K562 (cell line): Measurements from ENCODE around the gene AFG1L. TPM values are rescaled to one million over a fixed set of nuclear protein-coding genes. Genes with fewer than 3 reads are reported as not detected.
A peak's percentile ranks its signal among the peaks of the same experiment; 100 is the strongest.

Experiments used
- ARID2 ChIP-seq: fragments of 450-650 bp; IDR thresholded peaks from 2 replicates; pipeline ENCODE4 v1.6.1; 2017; ENCODE audit warnings: antibody characterized with exemption, mild to moderate bottlenecking
- BCOR ChIP-seq: fragments of 450-650 bp; IDR thresholded peaks from 2 replicates; pipeline ENCODE4 v1.6.1; 2016
- COPS2 ChIP-seq: fragments of 450-650 bp; conservative IDR thresholded peaks from 2 replicates; pipeline ENCODE4 v1.6.1; 2016; ENCODE audit warnings: mild to moderate bottlenecking, moderate library complexity
- CREB3L1 ChIP-seq: fragments of 450-650 bp; IDR thresholded peaks from 2 replicates; pipeline ENCODE4 v1.6.1; 2014; ENCODE audit warnings: low read depth, mild to moderate bottlenecking, moderate library complexity, borderline replicate concordance
- CSDE1 ChIP-seq, 2 experiments: fragments of 450-650 bp; IDR thresholded peaks; 2 replicates each; pipeline ENCODE4 v1.6.1; 2016; ENCODE audit warnings: mild to moderate bottlenecking in 1 of 2
- ETS2 ChIP-seq: IDR thresholded peaks from 2 replicates; pipeline ENCODE4 v1.6.1; 2016; ENCODE audit warnings: borderline replicate concordance, missing genetic modification characterization, mild to moderate bottlenecking, moderate library complexity, missing compliant biosample characterization; ENCODE audit not compliant: poor library complexity, severe bottlenecking
- ETV1 ChIP-seq: fragments of 450-650 bp; conservative IDR thresholded peaks from 2 replicates; pipeline ENCODE4 v1.6.1; 2016; ENCODE audit warnings: missing genetic modification characterization, control low read depth, low read depth, missing compliant biosample characterization
- FOXK2 ChIP-seq, 2 experiments: fragments of 450-650 bp; IDR thresholded peaks in 1 of 2; conservative IDR thresholded peaks in 1 of 2; 2 replicates each; pipeline ENCODE4 v1.6.1; 2016; ENCODE audit warnings: low read depth in 2 of 2, mild to moderate bottlenecking in 1 of 2
- GTF2B ChIP-seq: IDR thresholded peaks from 2 replicates; pipeline ENCODE4 v1.6.1; 2011; ENCODE audit not compliant: insufficient read length; ENCODE audit errors: extremely low read depth
- HBP1 ChIP-seq: fragments of 450-650 bp; formaldehyde crosslinking; IDR thresholded peaks from 2 replicates; pipeline ENCODE4 v1.4.0; 2022; ENCODE audit warnings: missing genetic modification characterization
- HEY1 ChIP-seq: fragments of 250-450 bp; sonication (Bioruptor Pico); IDR thresholded peaks from 2 replicates; pipeline ENCODE4 v1.5.0; 2020; ENCODE audit warnings: mild to moderate bottlenecking, moderate library complexity, borderline replicate concordance
- HNRNPUL1 ChIP-seq: fragments of 200-400 bp; formaldehyde crosslinking; IDR thresholded peaks from 2 replicates; pipeline ENCODE4 v1.6.1; 2017; ENCODE audit warnings: low read length
- KLF10 ChIP-seq: fragments of 250-450 bp; sonication (Bioruptor Pico); IDR thresholded peaks from 2 replicates; pipeline ENCODE4 v1.6.1; 2021; ENCODE audit warnings: matching md5 sums
- MCM5 ChIP-seq: fragments of 450-650 bp; IDR thresholded peaks from 2 replicates; pipeline ENCODE4 v1.6.1; 2016; ENCODE audit warnings: low read depth
- NCOA4 ChIP-seq: fragments of 450-650 bp; IDR thresholded peaks from 2 replicates; pipeline ENCODE4 v1.6.1; 2018; ENCODE audit warnings: mild to moderate bottlenecking; ENCODE audit not compliant: partially characterized antibody
- RNF2 ChIP-seq: sonication (generic); IDR thresholded peaks from 2 replicates; pipeline ENCODE4 v1.6.1; 2016
- ZBED1 ChIP-seq: IDR thresholded peaks from 2 replicates; pipeline ENCODE4 v1.6.1; 2014
- ZBTB34 ChIP-seq: fragments of 250-450 bp; sonication (Bioruptor Pico); IDR thresholded peaks from 2 replicates; pipeline ENCODE4 v1.8.0; 2021; ENCODE audit warnings: mild to moderate bottlenecking, moderate library complexity
- ZNF133 ChIP-seq: fragments of 250-450 bp; sonication (Bioruptor Pico); IDR thresholded peaks from 2 replicates; pipeline ENCODE4 v1.4.0; 2020; ENCODE audit warnings: mild to moderate bottlenecking
- ZNF143 ChIP-seq: sonication (generic); formaldehyde crosslinking; IDR thresholded peaks from 2 replicates; pipeline ENCODE4 v1.9.0; 2022; ENCODE audit warnings: mild to moderate bottlenecking, missing genetic modification reagents
- ZNF431 ChIP-seq: sonication (generic); formaldehyde crosslinking; IDR thresholded peaks from 2 replicates; pipeline ENCODE4 v1.8.0; 2022; ENCODE audit warnings: mild to moderate bottlenecking, missing genetic modification reagents
- ZNF766 ChIP-seq: fragments of 200-800 bp; sonication (Bioruptor generic); conservative IDR thresholded peaks from 2 replicates; pipeline ENCODE4 v1.6.1; 2016; ENCODE audit warnings: missing genetic modification characterization, missing compliant biosample characterization
- polyA plus RNA-seq, 8 experiments: library from polyadenylated mRNA; depleted of rRNA in 4 of 8; stranded (reverse) in 5 of 8; unstranded in 3 of 8; fragments of >200 nt; fragmentation: Nextera tagmentation in 2 of 8; fragmentation: Illumina TruSeq in 1 of 8; extraction: Ambion mirVana in 2 of 8; extraction: Trizol in 1 of 8; gene quantifications; 2 replicates each; pipeline versions ENCODE4 v1.2.1 to v1.2.3, GENCODE V29; 2011 to 2014; ENCODE audit warnings: inconsistent platforms in 1 of 8, missing spikeins in 1 of 8
- total RNA-seq, 7 experiments: library from RNA; depleted of rRNA in 6 of 7; stranded (reverse); fragments of >200 nt in 6 of 7; fragmentation: Illumina TruSeq in 2 of 7; extraction: Trizol in 2 of 7; gene quantifications; 2 replicates each; pipeline versions ENCODE4 v1.2.1 to v1.2.3, GENCODE V29; 2011 to 2021; ENCODE audit warnings: low replicate concordance in 1 of 7

AFG1L gene
- total and polyA plus RNA-seq, 9 of the 15 experiments (the other 6 are each of a cell fraction or from before 2014, with no cell fraction given), result 2.2 to 15.5 (median 5.8) TPM

- TF ChIP-seq ARID2 (no peak), RNF2 (peak; percentile 81), ETS2 (tag) (no peak), BCOR (no peak), FOXK2 (conservative IDR thresholded peaks at IDR 0.05 in 1 of 2, IDR thresholded peaks at IDR 0.05 in 1 of 2; ENCODE audit: low read depth in 2 of 2) (peak in 1 of 2 experiments; percentile 23; a peak in 1 of 4 replicates), MCM5 (no peak), ZNF133 (CRISPR knock-in tag) (no peak), ZBED1 (no peak), CSDE1 (IDR thresholded peaks at IDR 0.05) (peak in 1 of 2 experiments; percentile 60; a peak in 2 of 4 replicates), CREB3L1 (peak; percentile 77), COPS2 (no peak), HNRNPUL1 (no peak), KLF10 (no peak), GTF2B (no peak), ETV1 (tag) (peak; percentile 94), HBP1 (CRISPR knock-in tag) (no peak), ZNF431 (CRISPR knock-in tag) (no peak), HEY1 (CRISPR knock-in tag) (no peak), ZNF766 (CRISPR knock-in tag) (peak; percentile 89), NCOA4 (no peak), ZBTB34 (no peak), ZNF143 (CRISPR knock-in tag) (peak; percentile 96)
Observed at GRCh38 chr6:108294727-108295625, at the start of gene AFG1L (continued).
